Endothelial cell (in vitro differentiated cells): Measurements from ENCODE around the gene CIDEB. TPM values are rescaled to one million over a fixed set of nuclear protein-coding genes. Genes with fewer than 3 reads are reported as not detected.

Source experiments
- DNase-seq: peaks from one replicate; pipeline ENCODE4 v3.0.0; 2021; ENCODE audit warnings: low spot score
- H3K27ac Mint-ChIP-seq: one replicate; pipeline ENCODE4 v1.8.0; 2021; ENCODE audit warnings: mixed read lengths, inconsistent platforms; ENCODE audit not compliant: unreplicated experiment
- H3K27me3 Mint-ChIP-seq: one replicate; pipeline ENCODE4 v1.8.0; 2021; ENCODE audit warnings: mild to moderate bottlenecking, moderate library complexity, mixed read lengths, inconsistent platforms; ENCODE audit not compliant: unreplicated experiment
- H3K36me3 Mint-ChIP-seq: one replicate; pipeline ENCODE4 v1.8.0; 2021; ENCODE audit warnings: mild to moderate bottlenecking, low read depth, mixed read lengths, inconsistent platforms; ENCODE audit not compliant: unreplicated experiment
- H3K4me1 Mint-ChIP-seq: one replicate; pipeline ENCODE4 v1.8.0; 2021; ENCODE audit warnings: mild to moderate bottlenecking, mixed read lengths, inconsistent platforms; ENCODE audit not compliant: unreplicated experiment
- H3K4me3 Mint-ChIP-seq: one replicate; pipeline ENCODE4 v1.8.0; 2021; ENCODE audit warnings: mild to moderate bottlenecking, mixed read lengths, inconsistent platforms; ENCODE audit not compliant: unreplicated experiment
- H3K9me3 Mint-ChIP-seq: one replicate; pipeline ENCODE4 v1.8.0; 2021; ENCODE audit warnings: mixed read lengths, inconsistent platforms; ENCODE audit not compliant: unreplicated experiment
- total RNA-seq: library from RNA; stranded (reverse); fragmentation: NEBNext Ultra II Directional; extraction: Animal tissue kit (Norgen Biotek cat#: 25700); gene quantifications from one replicate; pipeline ENCODE4 v1.2.1, GENCODE V29; 2021; ENCODE audit not compliant: unreplicated experiment
- TF ChIP-seq, protein P1 (sequence below): fragments of 200-600 bp; sonication (generic); IDR thresholded peaks from one replicate; pipeline ENCODE4 v1.5.0; 2021; ENCODE audit warnings: antibody characterized with exemption; ENCODE audit not compliant: unreplicated experiment

Gene CIDEB
- total RNA-seq, 1 donor from 2014 or later: 0.82 TPM

DNA sequence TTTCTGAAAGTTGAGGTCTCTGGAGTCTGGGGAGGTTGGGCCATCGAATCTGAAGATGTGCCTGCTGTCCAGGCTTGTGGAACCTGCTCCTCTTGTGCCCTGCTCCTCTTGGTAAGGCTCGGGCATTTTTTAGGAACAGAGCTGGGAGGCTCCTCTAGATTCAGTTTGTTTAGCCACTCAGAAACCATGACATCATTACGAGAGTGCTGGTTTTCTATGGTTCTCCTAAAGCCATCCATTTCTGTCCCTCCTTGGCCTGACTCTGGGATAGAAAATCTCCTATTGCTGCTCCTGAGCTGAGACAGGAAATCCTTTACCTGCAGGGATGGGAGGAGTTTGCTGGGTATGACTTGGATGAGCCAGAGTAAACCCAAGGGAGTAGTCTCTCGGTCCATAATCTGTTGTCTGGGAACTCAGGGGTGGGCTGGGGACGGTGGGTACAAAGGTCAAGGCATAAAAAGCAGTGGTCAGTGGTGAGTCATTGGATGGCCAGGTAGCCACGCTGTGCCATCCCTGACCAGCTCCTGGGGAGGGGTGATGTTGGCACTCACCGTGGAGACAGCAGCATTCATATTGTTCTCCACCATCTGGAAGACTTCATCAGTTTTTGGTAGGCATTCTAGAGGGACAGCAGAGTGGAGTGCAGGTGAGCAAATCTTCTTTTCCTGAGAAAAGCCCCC lies 29.5 kb upstream of the CIDEB start:
- Mint-ChIP-seq H3K27ac (no peak overlapping the region), H3K4me3 (no peak overlapping the region), H3K4me1 (peaks cover 29% of the 10 kb centered on the region), H3K27me3 (peaks cover 37% of the 10 kb centered on the region), H3K36me3 (peaks cover 4% of the 10 kb centered on the region), H3K9me3 (no peaks in the 10 kb centered on the region)
- TF ChIP-seq, protein P1, sequence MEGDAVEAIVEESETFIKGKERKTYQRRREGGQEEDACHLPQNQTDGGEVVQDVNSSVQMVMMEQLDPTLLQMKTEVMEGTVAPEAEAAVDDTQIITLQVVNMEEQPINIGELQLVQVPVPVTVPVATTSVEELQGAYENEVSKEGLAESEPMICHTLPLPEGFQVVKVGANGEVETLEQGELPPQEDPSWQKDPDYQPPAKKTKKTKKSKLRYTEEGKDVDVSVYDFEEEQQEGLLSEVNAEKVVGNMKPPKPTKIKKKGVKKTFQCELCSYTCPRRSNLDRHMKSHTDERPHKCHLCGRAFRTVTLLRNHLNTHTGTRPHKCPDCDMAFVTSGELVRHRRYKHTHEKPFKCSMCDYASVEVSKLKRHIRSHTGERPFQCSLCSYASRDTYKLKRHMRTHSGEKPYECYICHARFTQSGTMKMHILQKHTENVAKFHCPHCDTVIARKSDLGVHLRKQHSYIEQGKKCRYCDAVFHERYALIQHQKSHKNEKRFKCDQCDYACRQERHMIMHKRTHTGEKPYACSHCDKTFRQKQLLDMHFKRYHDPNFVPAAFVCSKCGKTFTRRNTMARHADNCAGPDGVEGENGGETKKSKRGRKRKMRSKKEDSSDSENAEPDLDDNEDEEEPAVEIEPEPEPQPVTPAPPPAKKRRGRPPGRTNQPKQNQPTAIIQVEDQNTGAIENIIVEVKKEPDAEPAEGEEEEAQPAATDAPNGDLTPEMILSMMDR: no peak
- no peak for DNase-seq

DNA sequence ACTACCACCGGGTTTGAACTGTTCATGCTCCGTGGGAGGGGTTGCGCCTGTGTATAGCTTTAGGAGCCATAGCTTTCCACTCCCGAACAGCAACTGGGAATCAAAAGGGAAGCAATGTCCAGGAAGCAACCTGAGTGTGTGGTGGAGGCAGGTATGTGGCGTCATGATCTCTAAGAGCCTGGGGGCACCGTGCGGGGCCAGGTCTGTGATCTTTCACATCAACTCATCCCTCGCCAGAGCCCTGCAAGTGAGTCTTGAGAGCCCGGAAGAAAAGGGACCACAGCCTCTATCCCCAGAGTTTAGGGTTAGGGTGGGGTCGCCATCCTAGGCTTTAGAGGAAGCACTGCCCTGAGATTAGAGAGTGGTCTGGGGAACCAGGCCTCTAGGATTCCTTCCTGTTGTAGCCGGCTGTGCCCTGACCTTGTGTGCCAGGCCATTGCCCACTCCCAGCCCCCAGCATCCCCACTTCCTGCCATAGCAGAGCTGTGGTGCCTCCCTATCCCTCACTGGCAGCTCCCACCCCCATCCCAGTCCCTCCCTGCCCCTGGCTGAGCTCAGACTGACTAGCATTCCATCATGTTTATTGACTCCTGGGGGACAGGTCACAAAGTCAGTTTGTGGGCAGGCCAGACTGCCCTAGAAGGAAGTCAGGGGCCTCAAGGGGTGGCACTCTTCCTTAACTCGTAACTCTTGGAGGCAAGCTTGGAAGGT lies 27.8 kb upstream of the CIDEB start:
- no peak for DNase-seq
- Mint-ChIP-seq H3K27me3 (peaks cover 38% of the 10 kb centered on the region), H3K27ac (peak overlapping the region; percentile 48)

DNA sequence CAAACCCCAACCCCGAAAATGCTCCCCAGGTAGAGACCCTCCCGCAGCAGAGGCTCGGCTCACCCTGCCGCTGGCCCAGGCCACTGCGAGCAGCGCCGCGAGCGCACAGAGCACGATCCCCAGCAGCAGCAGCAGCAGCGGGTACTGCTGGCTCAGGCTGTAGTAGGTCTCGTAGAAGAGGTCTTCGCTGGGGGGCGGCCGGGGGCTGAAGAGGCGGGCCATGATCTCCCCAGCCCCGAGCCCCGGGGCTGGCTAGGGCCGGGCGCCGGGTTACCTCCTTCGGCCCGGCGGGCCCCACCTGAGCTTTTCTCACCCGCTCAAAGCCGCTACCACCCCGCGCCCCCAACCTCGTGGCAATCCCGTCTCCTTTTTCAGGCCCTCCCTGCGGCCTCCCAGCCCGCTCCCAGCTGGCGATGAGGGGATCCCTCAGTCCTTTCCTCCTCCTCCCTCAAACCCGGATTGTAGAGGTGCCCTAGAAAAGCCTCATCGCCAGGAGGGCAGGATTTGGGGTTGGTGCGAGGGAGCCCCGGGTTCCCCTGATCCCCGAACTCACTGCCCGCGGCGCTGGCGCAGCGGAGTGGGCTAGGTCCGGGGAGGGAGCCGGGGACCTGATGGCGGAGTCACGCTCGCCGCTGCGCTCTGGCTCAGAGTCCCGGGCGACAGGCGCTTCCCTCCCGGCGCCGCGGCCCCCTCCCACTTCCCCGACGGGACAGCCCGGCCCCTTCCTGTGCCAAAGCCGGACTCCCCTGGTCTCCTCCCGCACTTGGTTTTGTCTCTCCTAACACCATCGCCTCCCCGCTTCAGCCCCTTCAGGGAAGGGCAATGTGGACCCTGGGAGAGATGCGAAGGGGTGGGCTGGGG lies 26.9 kb upstream of the CIDEB start, which contains the start of gene ADCY4:
ADCY4 (minus strand) TSS at position 641 of the 861 bp plus-strand sequence; CDS start at position 222, 419 bp downstream.
- Mint-ChIP-seq H3K36me3 (peaks cover 20% of the 10 kb centered on the region), H3K27ac (peak within 1 kb of the TSS; percentile 89), H3K4me3 (peak within 1 kb of the TSS; percentile 98), H3K4me1 (peaks cover 43% of the 10 kb centered on the region), H3K9me3 (no peaks in the 10 kb centered on the region), H3K27me3 (peaks cover 40% of the 10 kb centered on the region)
- peak; percentile 51 for DNase-seq
- TF ChIP-seq, protein P1: no peak

More for the DNA sequence above, 27.8 kb upstream of the CIDEB start:
- Mint-ChIP-seq H3K4me1 (peaks cover 34% of the 10 kb centered on the region), H3K4me3 (peak overlapping the region; percentile 90), H3K9me3 (no peaks in the 10 kb centered on the region), H3K36me3 (peaks cover 10% of the 10 kb centered on the region)
- TF ChIP-seq, protein P1: no peak

DNA sequence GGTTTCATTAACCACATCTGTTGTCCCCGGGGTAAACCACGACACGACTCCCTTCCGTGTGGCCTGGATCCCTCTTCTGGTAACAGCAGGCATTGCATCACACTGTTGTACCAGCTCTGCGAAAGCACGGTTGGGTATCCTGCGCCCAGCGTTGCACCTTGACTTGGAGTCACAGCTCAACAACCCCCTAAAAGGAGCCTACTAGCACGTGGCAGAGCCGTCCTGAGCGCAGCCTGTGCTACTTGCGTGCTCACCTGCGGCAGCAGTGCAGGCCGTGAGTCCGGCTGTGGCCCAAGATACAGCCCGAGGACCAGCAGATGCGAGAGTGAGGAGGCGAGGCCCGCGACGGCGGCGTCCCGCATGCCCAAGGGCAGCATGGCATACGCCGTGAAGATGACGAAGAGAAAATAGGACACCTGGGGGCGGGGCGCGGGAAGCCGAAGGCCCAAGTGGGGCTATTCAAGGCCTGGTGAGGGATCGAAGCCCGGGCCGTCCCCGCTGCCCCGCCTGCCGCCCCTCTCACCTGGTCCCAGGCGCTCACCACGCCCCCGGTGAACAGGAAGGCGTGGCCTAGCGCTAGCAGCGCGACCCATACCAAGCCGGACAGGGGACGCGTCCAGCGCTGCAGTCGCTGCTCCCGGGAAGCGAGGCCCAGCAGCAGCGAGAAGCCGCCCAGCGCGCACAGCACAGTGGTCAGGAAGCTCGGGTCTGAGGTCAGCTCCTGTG lies 24.7 kb upstream of the CIDEB start:
- Mint-ChIP-seq H3K27ac (no peak overlapping the region), H3K36me3 (peaks cover 20% of the 10 kb centered on the region), H3K9me3 (no peaks in the 10 kb centered on the region), H3K27me3 (peaks cover 29% of the 10 kb centered on the region), H3K4me1 (peaks cover 44% of the 10 kb centered on the region), H3K4me3 (peak overlapping the region; percentile 79)
- peak; percentile 64 for DNase-seq
- TF ChIP-seq, protein P1: peak; percentile 54
